T-helper 2 cell treated with Interferon-gamma antibody and Interleukin-4, amounts not matched to agents 5 μg/mL and 100 μg/mL, for 36 hours (primary cell): Measurements from ENCODE around the gene AGK.
A peak's percentile ranks its signal among the peaks of the same experiment; 100 is the strongest.
"Not testable (repeated sequence)": the region's sequence is repeated elsewhere in the genome, so short reads cannot be mapped to it uniquely, and the experiment has no call there.

Experiments
- DNase-seq: peaks from one replicate; pipeline ENCODE4 v3.0.0; 2021; ENCODE audit warnings: low spot score
- H3K27ac Mint-ChIP-seq: one replicate; pipeline ENCODE4 v1.8.0; 2021; ENCODE audit warnings: mild to moderate bottlenecking, mixed read lengths
- H3K27me3 Mint-ChIP-seq: one replicate; pipeline ENCODE4 v1.8.0; 2021; ENCODE audit warnings: low read depth, mixed read lengths
- H3K36me3 Mint-ChIP-seq: one replicate; pipeline ENCODE4 v1.8.0; 2021; ENCODE audit warnings: low read depth, mixed read lengths
- H3K4me1 Mint-ChIP-seq: one replicate; pipeline ENCODE4 v1.8.0; 2021; ENCODE audit warnings: low read depth, mixed read lengths
- H3K4me3 Mint-ChIP-seq: one replicate; pipeline ENCODE4 v1.8.0; 2022; ENCODE audit warnings: mild to moderate bottlenecking, moderate library complexity, mixed read lengths
- H3K9me3 Mint-ChIP-seq: one replicate; pipeline ENCODE4 v1.8.0; 2021; ENCODE audit warnings: mixed read lengths

AGK gene

DNA sequence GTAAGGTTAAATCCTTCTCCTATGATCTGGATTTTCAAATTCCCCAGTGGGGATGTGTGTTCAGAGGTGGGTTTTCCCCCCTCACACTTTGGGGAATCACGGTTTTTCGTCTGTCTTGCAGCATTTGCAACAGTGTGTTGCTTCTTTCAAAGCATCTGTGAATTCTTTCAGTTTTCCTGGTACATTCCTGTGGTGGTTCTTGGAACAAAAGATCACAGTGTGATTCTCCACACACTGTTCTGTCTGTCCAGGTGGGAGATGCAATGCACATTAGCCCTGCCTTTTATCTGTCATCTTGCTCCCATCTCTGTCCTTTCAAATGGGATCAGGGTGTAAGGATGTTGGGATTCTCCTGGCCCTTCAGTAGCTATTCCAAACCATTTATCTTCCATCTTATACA lies 11.8 kb downstream of the AGK start:
- H3K27me3 Mint-ChIP-seq: no peaks in the 10 kb centered on the region
- no peak overlapping the region for H3K27ac Mint-ChIP-seq
- peaks cover 54% of the 10 kb centered on the region for H3K4me1 Mint-ChIP-seq
- no peak overlapping the region for H3K4me3 Mint-ChIP-seq
- peaks cover 87% of the 10 kb centered on the region for H3K36me3 Mint-ChIP-seq
- no peak for DNase-seq
- peaks cover 28% of the 10 kb centered on the region for H3K9me3 Mint-ChIP-seq

DNA sequence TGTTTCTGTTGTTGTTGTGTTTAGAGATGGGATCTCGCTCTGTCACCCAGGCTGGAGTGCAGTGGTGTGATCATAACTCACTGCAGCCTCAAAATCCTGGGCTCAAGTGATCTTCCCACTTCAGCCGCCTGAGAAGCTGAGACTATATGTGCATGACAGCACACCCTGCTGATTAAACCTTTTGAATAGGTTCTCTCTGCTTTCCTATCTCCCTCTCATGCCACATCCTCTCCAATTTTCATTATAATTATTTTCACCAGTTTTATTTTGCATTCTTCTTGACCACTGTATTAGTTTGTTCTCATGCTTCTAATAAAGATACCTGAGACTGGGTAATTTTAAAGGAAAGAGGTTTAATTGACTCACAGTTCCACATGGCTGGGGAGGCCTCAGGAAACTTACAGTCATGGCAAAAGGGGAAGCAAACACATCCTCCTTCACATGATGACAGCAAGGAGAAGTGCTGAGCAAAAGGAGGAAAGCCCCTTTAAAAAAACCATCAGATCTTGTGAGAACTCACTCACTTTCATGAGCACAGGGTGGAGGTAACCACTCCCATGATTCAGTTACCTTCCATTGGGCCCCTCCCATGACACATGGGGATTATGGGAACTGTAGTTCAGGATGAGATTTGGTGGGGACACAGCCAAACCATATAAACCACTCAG lies 12.9 kb downstream of the AGK start:
- Mint-ChIP-seq H3K36me3 (peaks cover 81% of the 10 kb centered on the region), H3K27me3 (no peaks in the 10 kb centered on the region), H3K4me3 (no peak overlapping the region), H3K27ac (peak overlapping the region; percentile 66), H3K9me3 (peaks cover 20% of the 10 kb centered on the region), H3K4me1 (peaks cover 43% of the 10 kb centered on the region)
- peak; percentile 65 for DNase-seq

DNA sequence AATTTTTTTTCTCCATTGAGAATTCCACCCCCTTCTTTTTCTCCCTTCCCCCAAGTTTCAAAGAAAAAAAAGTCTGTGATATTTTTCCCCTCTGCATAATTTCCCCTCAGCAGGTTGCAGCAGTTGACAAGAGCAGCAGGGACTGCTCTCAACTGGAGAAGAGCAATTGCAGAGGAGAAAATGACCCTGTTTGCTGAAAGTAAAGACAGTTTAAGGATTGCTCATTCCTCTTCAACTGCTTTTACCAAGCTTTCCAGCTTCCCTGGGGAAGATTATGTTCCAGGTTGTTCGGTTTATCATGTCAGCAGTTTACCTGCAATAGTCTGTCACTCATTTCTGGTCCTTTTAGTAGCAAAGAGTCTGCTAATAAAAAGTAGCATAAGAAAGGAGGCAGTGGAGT lies 16.2 kb downstream of the AGK start:
- Mint-ChIP-seq H3K9me3 (peaks cover under 1% of the 10 kb centered on the region), H3K27ac (no peak overlapping the region), H3K27me3 (no peaks in the 10 kb centered on the region), H3K36me3 (peaks cover 74% of the 10 kb centered on the region), H3K4me3 (no peak overlapping the region), H3K4me1 (peaks cover 28% of the 10 kb centered on the region)
- DNase-seq: no peak

DNA sequence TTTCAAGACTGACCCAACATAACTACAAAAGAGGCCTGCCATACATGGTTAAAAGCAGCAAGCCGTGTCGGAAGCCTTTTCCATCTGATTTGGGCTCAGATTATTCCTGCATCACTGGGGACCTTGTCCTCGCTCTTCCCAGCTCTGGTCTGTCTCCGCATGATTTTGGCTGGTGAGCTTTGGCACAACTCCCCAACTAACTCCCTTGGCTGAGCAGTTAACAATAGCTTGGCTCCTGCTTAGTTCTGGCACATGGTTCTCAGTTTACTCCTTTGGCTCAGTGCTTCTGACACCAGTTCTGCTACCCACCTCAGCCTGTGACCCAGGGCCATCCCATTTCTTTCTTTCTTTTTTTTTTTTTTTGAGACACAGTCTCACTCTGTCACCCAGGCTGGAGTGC lies 17.0 kb downstream of the AGK start:
- no peak for DNase-seq
- peaks cover 72% of the 10 kb centered on the region for H3K36me3 Mint-ChIP-seq
- no peak overlapping the region for H3K27ac Mint-ChIP-seq
- peaks cover 5% of the 10 kb centered on the region for H3K9me3 Mint-ChIP-seq
- no peak overlapping the region for H3K4me3 Mint-ChIP-seq
- peaks cover 27% of the 10 kb centered on the region for H3K4me1 Mint-ChIP-seq
- H3K27me3 Mint-ChIP-seq: no peaks in the 10 kb centered on the region

DNA sequence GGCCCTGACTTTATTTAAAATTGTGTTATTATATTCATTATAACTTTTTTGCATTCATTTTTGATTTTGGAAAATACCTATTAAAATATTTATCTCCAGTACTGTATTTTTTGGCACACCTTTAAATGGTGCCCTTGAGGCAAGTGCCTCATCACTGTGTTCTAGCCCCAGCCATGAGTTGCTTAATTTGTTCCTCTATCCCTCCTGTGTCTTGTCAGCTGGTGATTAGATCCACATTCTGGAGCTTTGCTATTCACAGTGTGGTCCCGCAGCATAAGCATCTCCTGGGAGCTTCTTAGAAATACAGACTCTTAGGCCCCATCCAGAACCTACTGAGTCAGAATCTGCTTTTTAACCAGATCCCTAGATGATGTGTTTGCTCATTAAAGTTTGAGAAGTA lies 19.8 kb downstream of the AGK start:
- Mint-ChIP-seq H3K36me3 (peaks cover 71% of the 10 kb centered on the region), H3K4me3 (no peak overlapping the region), H3K4me1 (peaks cover 9% of the 10 kb centered on the region), H3K27ac (no peak overlapping the region), H3K27me3 (no peaks in the 10 kb centered on the region), H3K9me3 (peaks cover 27% of the 10 kb centered on the region)
- no peak for DNase-seq

DNA sequence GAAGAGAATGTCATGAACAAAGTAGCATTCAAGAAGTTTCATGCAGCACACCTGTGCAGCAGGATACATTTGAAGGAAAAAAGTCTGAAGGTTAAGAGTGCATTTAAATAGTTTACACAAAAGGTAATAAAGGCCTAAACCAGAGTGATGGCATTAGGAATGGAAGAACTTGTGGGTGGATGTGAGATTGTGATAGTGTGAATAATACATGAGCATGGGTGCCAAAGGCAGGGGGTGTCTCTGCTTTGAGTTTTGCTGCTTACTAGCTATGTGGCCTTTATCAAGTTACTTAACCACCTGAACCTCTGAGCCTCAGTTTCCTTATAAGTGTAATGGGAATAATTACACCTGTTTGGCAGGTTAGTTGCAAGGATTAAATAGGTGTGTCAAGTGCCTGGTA lies 21.0 kb downstream of the AGK start:
- H3K36me3 Mint-ChIP-seq: peaks cover 70% of the 10 kb centered on the region
- H3K27ac Mint-ChIP-seq: no peak overlapping the region
- H3K4me1 Mint-ChIP-seq: peaks cover 1% of the 10 kb centered on the region
- H3K4me3 Mint-ChIP-seq: no peak overlapping the region
- no peak for DNase-seq
- no peaks in the 10 kb centered on the region for H3K27me3 Mint-ChIP-seq
- H3K9me3 Mint-ChIP-seq: peaks cover 32% of the 10 kb centered on the region

DNA sequence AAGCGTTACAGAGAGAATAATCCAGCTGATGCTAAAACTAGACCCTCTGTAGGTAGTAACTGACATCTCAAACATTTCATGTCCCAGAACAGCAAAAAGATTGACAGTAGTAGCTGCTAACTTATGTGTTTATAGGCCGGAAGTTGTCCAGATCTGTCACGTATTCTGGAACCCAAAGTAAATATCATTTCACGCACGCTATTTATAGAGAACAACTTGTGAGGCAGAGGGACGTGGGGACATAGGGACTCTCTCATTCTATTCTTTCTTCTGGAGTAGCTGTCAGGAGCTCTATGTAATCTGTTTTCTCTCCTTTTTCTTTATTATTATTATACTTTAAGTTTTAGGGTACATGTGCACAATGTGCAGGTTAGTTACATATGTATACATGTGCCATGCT lies 22.3 kb downstream of the AGK start:
- Mint-ChIP-seq H3K4me3 (no peak overlapping the region), H3K27me3 (no peaks in the 10 kb centered on the region), H3K4me1 (peaks cover 1% of the 10 kb centered on the region), H3K36me3 (peaks cover 73% of the 10 kb centered on the region), H3K27ac (no peak overlapping the region), H3K9me3 (peaks cover 32% of the 10 kb centered on the region)
- no peak for DNase-seq

DNA sequence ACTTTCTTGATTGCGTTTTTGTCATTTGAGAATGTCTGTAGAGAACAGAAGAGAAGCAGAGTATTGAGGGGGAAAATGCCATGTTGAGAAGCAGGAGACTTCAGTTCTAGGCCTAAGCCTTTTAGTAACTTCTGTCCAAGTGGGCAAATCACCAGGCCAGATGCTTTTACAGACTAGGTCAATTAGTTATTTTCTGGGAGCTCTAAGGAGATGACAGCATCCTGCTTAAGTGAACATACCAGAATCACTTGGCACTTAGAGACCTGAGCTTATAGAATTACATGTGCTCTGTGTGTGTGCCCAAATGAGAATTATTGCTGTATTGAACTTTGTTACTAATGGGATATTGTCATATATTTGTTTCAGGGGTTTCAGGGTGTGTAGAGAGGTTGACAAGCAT lies 24.0 kb downstream of the AGK start:
- Mint-ChIP-seq H3K27ac (no peak overlapping the region), H3K27me3 (no peaks in the 10 kb centered on the region), H3K4me1 (peaks cover 1% of the 10 kb centered on the region), H3K36me3 (peaks cover 67% of the 10 kb centered on the region), H3K9me3 (peaks cover 32% of the 10 kb centered on the region), H3K4me3 (no peak overlapping the region)
- no peak for DNase-seq

DNA sequence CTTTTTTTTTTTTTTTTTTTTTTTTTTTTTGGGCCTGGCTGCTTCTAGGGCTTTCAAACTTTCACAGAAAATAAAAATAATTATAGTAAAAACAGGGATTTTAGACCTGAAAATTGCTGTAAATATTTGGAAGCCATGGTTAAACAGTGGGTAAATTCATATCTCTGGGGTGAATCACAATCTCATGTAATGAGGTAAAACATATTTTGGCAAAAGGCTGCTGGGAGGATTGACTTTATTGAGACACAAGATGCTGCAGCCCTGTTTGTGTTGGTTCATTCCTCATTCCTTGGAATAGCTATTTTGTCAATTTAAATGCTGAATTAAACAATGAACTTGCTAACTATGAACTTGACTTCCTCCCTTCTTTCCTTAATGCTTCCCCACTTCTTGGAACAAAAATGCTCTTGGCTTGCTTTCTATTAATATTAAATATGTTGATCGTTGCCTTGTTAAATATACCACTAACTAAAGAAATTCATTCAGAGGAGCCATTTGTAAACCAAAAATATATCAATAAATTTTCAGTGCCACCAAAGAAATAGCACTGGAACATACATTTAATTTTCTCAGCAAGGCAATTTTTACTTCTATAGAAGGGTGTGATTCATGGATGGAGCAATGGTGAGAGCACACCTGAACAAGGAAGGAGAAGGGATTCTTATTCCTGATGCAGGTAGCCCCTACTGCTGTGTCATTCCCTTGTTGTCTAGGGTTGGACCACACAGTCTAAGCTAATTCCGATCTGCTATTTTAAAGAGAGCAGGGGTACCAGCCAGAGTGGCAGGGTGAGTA lies 24.6 kb downstream of the AGK start:
- no peak overlapping the region for H3K4me3 Mint-ChIP-seq
- no peaks in the 10 kb centered on the region for H3K27me3 Mint-ChIP-seq
- H3K4me1 Mint-ChIP-seq: peaks cover 1% of the 10 kb centered on the region
- no peak for DNase-seq
- H3K9me3 Mint-ChIP-seq: peaks cover 32% of the 10 kb centered on the region
- H3K27ac Mint-ChIP-seq: no peak overlapping the region
- peaks cover 65% of the 10 kb centered on the region for H3K36me3 Mint-ChIP-seq

DNA sequence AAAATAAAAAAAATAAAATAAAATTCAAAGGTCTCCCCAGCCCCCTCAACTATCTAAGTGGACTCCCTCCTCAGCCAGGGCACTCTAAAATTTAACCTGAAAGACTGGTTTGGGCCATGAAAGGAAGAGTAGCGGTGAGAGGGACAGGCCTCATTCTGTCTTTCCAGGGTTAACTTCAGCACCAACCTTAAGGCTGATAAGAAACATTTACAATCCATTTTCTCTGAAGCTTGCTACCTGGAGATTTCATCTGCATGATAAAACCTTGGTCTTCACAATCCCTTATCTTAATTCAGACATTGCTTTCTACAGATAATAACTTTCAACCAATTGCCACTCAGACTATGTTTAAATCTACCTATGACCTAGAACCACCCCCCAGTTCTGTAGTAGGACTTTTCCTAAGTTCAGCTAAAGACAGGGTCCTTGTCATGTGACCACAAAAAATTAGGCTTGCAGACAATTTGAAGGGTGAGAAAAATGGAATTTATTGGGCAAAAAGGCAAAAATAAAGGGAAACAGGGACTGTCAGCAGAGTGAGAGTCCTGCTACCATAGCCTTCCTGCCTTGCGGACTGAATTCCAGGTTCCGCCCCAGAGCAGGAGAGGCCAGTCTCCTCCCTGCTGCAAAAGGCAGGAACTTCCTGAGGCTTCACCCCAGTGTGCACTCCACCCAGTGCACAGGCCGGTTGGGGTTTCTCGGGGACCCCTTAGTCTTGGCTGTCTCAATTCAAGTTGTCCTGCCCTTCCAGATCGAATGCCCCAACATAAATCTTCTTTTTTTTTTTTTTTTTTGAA lies 26.0 kb downstream of the AGK start:
- Mint-ChIP-seq H3K27ac (no peak overlapping the region), H3K4me3 (no peak overlapping the region), H3K9me3 (peaks cover 33% of the 10 kb centered on the region), H3K27me3 (no peaks in the 10 kb centered on the region), H3K36me3 (peaks cover 52% of the 10 kb centered on the region), H3K4me1 (no peaks in the 10 kb centered on the region)
- DNase-seq: no peak

DNA sequence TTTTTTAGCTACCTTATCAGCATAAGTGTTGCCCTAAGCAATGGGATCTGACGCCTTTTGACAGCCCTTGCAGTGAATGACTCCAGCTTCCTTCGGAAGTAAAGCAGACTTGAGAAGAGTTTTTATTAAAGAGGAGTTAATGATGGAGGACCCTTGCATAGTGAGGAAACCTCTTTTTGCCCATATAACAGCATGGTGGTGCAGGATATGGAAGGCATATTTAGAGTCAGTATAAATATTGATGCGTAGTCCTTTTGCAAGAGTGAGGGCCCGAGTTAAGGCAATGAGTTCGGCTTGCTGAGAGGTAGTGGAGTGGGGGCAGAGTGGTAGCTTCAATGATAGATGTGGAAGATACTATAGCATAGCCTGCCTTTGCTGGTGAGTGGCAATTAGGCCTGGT lies 28.7 kb downstream of the AGK start:
- not testable (repeated sequence) for H3K4me1 Mint-ChIP-seq, DNase-seq, H3K4me3 Mint-ChIP-seq, H3K27ac Mint-ChIP-seq, H3K27me3 Mint-ChIP-seq
- peaks cover 36% of the 10 kb centered on the region for H3K9me3 Mint-ChIP-seq
- H3K36me3 Mint-ChIP-seq: peaks cover 29% of the 10 kb centered on the region

DNA sequence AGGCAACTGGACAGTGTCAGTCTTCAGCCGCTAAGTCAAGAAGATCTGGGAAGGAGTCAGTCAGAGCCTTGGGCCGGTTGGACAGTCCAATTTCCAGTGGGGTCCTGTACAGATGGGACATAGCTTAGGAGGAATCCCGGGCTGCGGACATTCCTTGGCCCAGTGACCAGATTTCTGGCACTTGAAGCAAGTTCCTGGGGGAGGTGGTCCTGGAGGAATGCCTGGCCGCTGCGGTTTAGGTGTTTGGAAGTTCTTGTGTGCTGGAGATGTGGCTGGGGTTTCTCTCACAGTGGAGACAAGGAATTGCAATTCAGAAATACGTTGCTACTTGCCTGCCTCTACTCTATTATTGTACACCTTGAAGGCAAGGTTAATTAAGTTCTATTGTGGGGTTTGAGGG lies 30.9 kb downstream of the AGK start:
- not testable (repeated sequence) for H3K27me3 Mint-ChIP-seq, H3K27ac Mint-ChIP-seq, H3K4me1 Mint-ChIP-seq, H3K4me3 Mint-ChIP-seq, DNase-seq
- Mint-ChIP-seq H3K9me3 (peaks cover 20% of the 10 kb centered on the region), H3K36me3 (peaks cover 16% of the 10 kb centered on the region)

DNA sequence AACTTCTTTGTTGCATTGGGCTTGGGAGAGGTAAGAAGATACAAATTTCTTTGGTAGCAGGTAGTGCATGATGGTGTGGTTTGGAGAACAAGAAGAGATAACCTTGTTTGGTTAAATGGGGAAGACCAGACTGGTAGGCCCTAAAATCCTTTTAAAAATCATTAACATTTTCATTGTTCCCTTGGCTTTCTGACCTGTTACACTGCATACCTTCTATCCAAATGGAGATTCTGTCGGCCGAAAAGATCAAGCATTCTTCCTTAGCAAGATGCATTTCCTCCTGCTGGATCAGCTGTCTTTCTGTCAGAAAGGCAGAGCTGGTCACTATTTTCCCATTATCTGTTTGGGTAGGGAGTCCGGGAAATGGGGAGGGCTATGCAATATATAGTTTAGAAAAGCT lies 33.7 kb downstream of the AGK start:
- H3K36me3 Mint-ChIP-seq: peaks cover 21% of the 10 kb centered on the region
- H3K4me3 Mint-ChIP-seq: no peak overlapping the region
- DNase-seq: no peak
- no peak overlapping the region for H3K27ac Mint-ChIP-seq
- H3K4me1 Mint-ChIP-seq: peaks cover 7% of the 10 kb centered on the region
- peaks cover 20% of the 10 kb centered on the region for H3K9me3 Mint-ChIP-seq
- no peaks in the 10 kb centered on the region for H3K27me3 Mint-ChIP-seq
